ENCODE data around the gene EXOC6B. TPM values are rescaled to one million over a fixed set of nuclear protein-coding genes. Genes with fewer than 3 reads are reported as not detected.

Gene EXOC6B
- total and polyA plus RNA-seq, 12 donors, result 16.3 to 243 (median 144) TPM

GRCh38 chr2:72581560-72582181, 244.2 kb downstream of the EXOC6B start:
- peak in 1 of 8 donors; percentile 10 for ATAC-seq
- Histone ChIP-seq H3K4me1 (peaks cover 0 to 32% (median 11%) of the 10 kb centered on the region in 9 donors), H3K9me3 (peaks cover 0 to 7% (median 0%) of the 10 kb centered on the region in 11 donors), H3K4me3 (no peak overlapping the region), H3K27ac (no peak overlapping the region), H3K27me3 (no peaks in the 10 kb centered on the region), H3K36me3 (no peaks in the 10 kb centered on the region)
- no peak for DNase-seq
- intact Hi-C loops (cut with DNase I), result loop anchor here in 7 of 10 donors (5.0 to 10.0 kb wide), 6 partner anchors 163 to 1047 kb away; no protein-coding TSS in a partner anchor
- WGBS, 2 donors, result 82 to 86% methylated on average over 5 of the region's 5 CpGs
- TF ChIP-seq, protein P1, sequence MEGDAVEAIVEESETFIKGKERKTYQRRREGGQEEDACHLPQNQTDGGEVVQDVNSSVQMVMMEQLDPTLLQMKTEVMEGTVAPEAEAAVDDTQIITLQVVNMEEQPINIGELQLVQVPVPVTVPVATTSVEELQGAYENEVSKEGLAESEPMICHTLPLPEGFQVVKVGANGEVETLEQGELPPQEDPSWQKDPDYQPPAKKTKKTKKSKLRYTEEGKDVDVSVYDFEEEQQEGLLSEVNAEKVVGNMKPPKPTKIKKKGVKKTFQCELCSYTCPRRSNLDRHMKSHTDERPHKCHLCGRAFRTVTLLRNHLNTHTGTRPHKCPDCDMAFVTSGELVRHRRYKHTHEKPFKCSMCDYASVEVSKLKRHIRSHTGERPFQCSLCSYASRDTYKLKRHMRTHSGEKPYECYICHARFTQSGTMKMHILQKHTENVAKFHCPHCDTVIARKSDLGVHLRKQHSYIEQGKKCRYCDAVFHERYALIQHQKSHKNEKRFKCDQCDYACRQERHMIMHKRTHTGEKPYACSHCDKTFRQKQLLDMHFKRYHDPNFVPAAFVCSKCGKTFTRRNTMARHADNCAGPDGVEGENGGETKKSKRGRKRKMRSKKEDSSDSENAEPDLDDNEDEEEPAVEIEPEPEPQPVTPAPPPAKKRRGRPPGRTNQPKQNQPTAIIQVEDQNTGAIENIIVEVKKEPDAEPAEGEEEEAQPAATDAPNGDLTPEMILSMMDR (IDR thresholded peaks at IDR 0.05), result no peak

GRCh38 chr2:72579591-72580180, 246.1 kb downstream of the EXOC6B start:
- H3K4me1 ChIP-seq, result peaks cover 0 to 39% (median 11%) of the 10 kb centered on the region in 9 donors
- TF ChIP-seq, protein P1 (IDR thresholded peaks at IDR 0.05), result peak; percentile 53 to 83 (median 67)
- H3K27ac ChIP-seq, result no peak overlapping the region
- no peak overlapping the region for H3K4me3 ChIP-seq
- ATAC-seq (peak in 4 of 8 donors; percentile 11 to 59 (median 30)), DNase-seq (no peak)
- H3K9me3 ChIP-seq, result peaks cover 0 to 7% (median 0%) of the 10 kb centered on the region in 11 donors
- intact Hi-C loops (cut with DNase I), result loop anchor here (2.0 to 10.0 kb wide), 13 partner anchors 165 to 1045 kb away; partner anchors contain the start of gene CYP26B1 (in 1 of the 10)
- no peaks in the 10 kb centered on the region for H3K36me3 ChIP-seq
- 55 to 59% methylated on average over 1 of the region's 1 CpG for WGBS, 2 donors
- H3K27me3 ChIP-seq, result no peaks in the 10 kb centered on the region

- Histone ChIP-seq H3K4me1 (peaks cover 0 to 39% (median 13%) of the 10 kb centered on the region in 9 donors), H3K4me3 (no peak overlapping the region), H3K36me3 (no peaks in the 10 kb centered on the region), H3K27me3 (no peaks in the 10 kb centered on the region), H3K27ac (no peak overlapping the region), H3K9me3 (no peaks in the 10 kb centered on the region)
- intact Hi-C loops (cut with DNase I), result loop anchor here in 8 of 10 donors (5.0 to 10.0 kb wide), 9 partner anchors 168 to 1032 kb away; partner anchors contain the start of gene CYP26B1 (in 1 of the 8)
- TF ChIP-seq, protein P1 (IDR thresholded peaks at IDR 0.05), result no peak
- ATAC-seq (no peak), DNase-seq (no peak)
These were observed 249.0 kb downstream of the EXOC6B start for GRCh38 chr2:72576861-72577260.

GRCh38 chr2:72576459-72576858, 249.4 kb downstream of the EXOC6B start:
- intact Hi-C loops (cut with DNase I), result loop anchor here in 8 of 10 donors (5.0 to 10.0 kb wide), 9 partner anchors 168 to 1032 kb away; partner anchors contain the start of gene CYP26B1 (in 1 of the 8)
- WGBS, 2 donors, result 76 to 81% methylated on average over 2 of the region's 2 CpGs

More at GRCh38 chr2:72576459-72576858, 249.4 kb downstream of the EXOC6B start:
- Histone ChIP-seq H3K9me3 (no peaks in the 10 kb centered on the region), H3K27me3 (no peaks in the 10 kb centered on the region), H3K27ac (no peak overlapping the region), H3K4me1 (peaks cover 0 to 39% (median 13%) of the 10 kb centered on the region in 9 donors), H3K4me3 (no peak overlapping the region), H3K36me3 (no peaks in the 10 kb centered on the region)
- DNase-seq (no peak), ATAC-seq (no peak)
- TF ChIP-seq, protein P1 (IDR thresholded peaks at IDR 0.05), result no peak

Data from heart right ventricle (tissue), 16 donors.